Stimulated activated CD8-positive, alpha-beta memory T cell treated with anti-CD3 and anti-CD28 coated beads, Interleukin-7, amount 100 ng/mL, for 48 hours (primary cell): Measurements from ENCODE around the gene LRFN2.

Source experiments
- DNase-seq, 2 donors: peaks; one replicate each; pipeline ENCODE4 v3.0.0-alpha.2; 2020; ENCODE audit warnings: low read depth in 1 of 2; ENCODE audit errors: extremely low read depth in 1 of 2

The LRFN2 gene

GRCh38 chr6:40586369-40587201, 579 bp downstream of the LRFN2 start:
- DNase-seq: no peak

- DNase-seq: no peak
Measured at GRCh38 chr6:40585651-40586269, 1.4 kb downstream of the LRFN2 start.

- no peak for DNase-seq
Measured at GRCh38 chr6:40585223-40585622, 1.9 kb downstream of the LRFN2 start.

- no peak for DNase-seq
Measured at GRCh38 chr6:40584741-40585140, 2.4 kb downstream of the LRFN2 start.

- no peak for DNase-seq
Measured at GRCh38 chr6:40583709-40584108, 3.5 kb downstream of the LRFN2 start.

- DNase-seq: no peak
Measured at GRCh38 chr6:40582892-40583291, 4.3 kb downstream of the LRFN2 start.

- DNase-seq: no peak
Measured at GRCh38 chr6:40579101-40579500, 8.1 kb downstream of the LRFN2 start.

- no peak for DNase-seq
Measured at GRCh38 chr6:40577672-40578071, 9.5 kb downstream of the LRFN2 start.

- no peak for DNase-seq
Measured at GRCh38 chr6:40573221-40573620, 13.9 kb downstream of the LRFN2 start.

- DNase-seq: no peak
Measured at GRCh38 chr6:40569162-40569910, 17.8 kb downstream of the LRFN2 start.

- DNase-seq: no peak
Measured at GRCh38 chr6:40568062-40568708, 19.0 kb downstream of the LRFN2 start.

GRCh38 chr6:40563111-40563510, 24.1 kb downstream of the LRFN2 start:
- DNase-seq: no peak

GRCh38 chr6:40559056-40559455, 28.1 kb downstream of the LRFN2 start:
- no peak for DNase-seq

GRCh38 chr6:40558102-40558501, 29.1 kb downstream of the LRFN2 start:
- DNase-seq: no peak

GRCh38 chr6:40556881-40557280, 30.3 kb downstream of the LRFN2 start:
- no peak for DNase-seq

- no peak for DNase-seq
Measured at GRCh38 chr6:40556023-40556422, 31.1 kb downstream of the LRFN2 start.

GRCh38 chr6:40555092-40555491, 32.1 kb downstream of the LRFN2 start:
- DNase-seq: no peak

GRCh38 chr6:40552941-40553340, 34.2 kb downstream of the LRFN2 start:
- DNase-seq: no peak

GRCh38 chr6:40551966-40552505, 35.1 kb downstream of the LRFN2 start:
- DNase-seq: no peak

GRCh38 chr6:40550202-40551101, 36.7 kb downstream of the LRFN2 start:
- DNase-seq: peak in 1 of 2 donors; percentile 3
